ENCODE data around the gene ABCG1. TPM values are rescaled to one million over a fixed set of nuclear protein-coding genes. Genes with fewer than 3 reads are reported as not detected.

ABCG1 gene
- total and polyA plus RNA-seq, 2 of the 4 experiments (the other 2 are of a cell fraction): 0.19 to 0.36 TPM

GRCh38 chr21:42276076-42276475 is 57.1 kb downstream of the ABCG1 start:
- DNase-seq: no peak

More at GRCh38 chr21:42276076-42276475, 57.1 kb downstream of the ABCG1 start:
- H2BK20ac ChIP-seq (ENCODE audit: low read depth, low read length): no peak overlapping the region
- no peak overlapping the region for H4K8ac ChIP-seq (ENCODE audit: low read depth in 2 of 2, low read length in 2 of 2)
- no TSS peak for BruUV-seq (replicated peaks)
- intact Hi-C loops (cut with micrococcal nuclease): no loop called here
- no peak overlapping the region for H3K4me2 ChIP-seq (ENCODE audit: low read depth, low read length)
- peaks cover 8% of the 10 kb centered on the region; the same call in 1 of the 2 replicates for H3K4me1 ChIP-seq (ENCODE audit: control insufficient read depth, insufficient read depth, low read length)
- no peak overlapping the region for H2AK5ac ChIP-seq (ENCODE audit: low read depth, low read length)
- no peak overlapping the region for H3K23ac ChIP-seq (ENCODE audit: low read depth, low read length)
- TF ChIP-seq CEBPB (IDR thresholded peaks at IDR 0.05; ENCODE audit: low read depth, low read length) (no peak), RAD21 (IDR thresholded peaks at IDR 0.05; ENCODE audit: low read length) (no peak), MAZ (IDR thresholded peaks at IDR 0.05; ENCODE audit: borderline replicate concordance, low read depth, low read length) (no peak), POLR2A (IDR thresholded peaks at IDR 0.05; ENCODE audit: low read depth, low read length) (no peak), USF2 (IDR thresholded peaks at IDR 0.05; ENCODE audit: low read depth, low read length) (no peak), BHLHE40 (IDR thresholded peaks at IDR 0.05; ENCODE audit: low read depth, low read length) (no peak), FOS (IDR thresholded peaks at IDR 0.05; ENCODE audit: low read depth, low read length) (no peak), CTCF (conservative IDR thresholded peaks at IDR 0.05; ENCODE audit: low read depth, low read length) (no peak), CHD1 (IDR thresholded peaks at IDR 0.05; ENCODE audit: low read depth, low read length) (no peak), RFX5 (IDR thresholded peaks at IDR 0.05; ENCODE audit: low read depth, low read length) (no peak), ELK1 (IDR thresholded peaks at IDR 0.05; ENCODE audit: borderline replicate concordance, low read depth, low read length) (no peak), RCOR1 (IDR thresholded peaks at IDR 0.05; ENCODE audit: insufficient replicate concordance, low read length) (no peak), MAFK (IDR thresholded peaks at IDR 0.05; ENCODE audit: low read depth, low read length) (no peak), SMC3 (IDR thresholded peaks at IDR 0.05; ENCODE audit: low read depth, low read length) (no peak), MXI1 (IDR thresholded peaks at IDR 0.05; ENCODE audit: borderline replicate concordance, low read depth, low read length) (no peak), NFE2L2 (IDR thresholded peaks at IDR 0.05; ENCODE audit: low read depth, low read length) (no peak)
- no peak overlapping the region for H2BK120ac ChIP-seq (ENCODE audit: low read depth, low read length)
- no peak overlapping the region for H3K56ac ChIP-seq (ENCODE audit: extremely low read depth, insufficient read depth, low read length)
- no peaks in the 10 kb centered on the region for H3K9me3 ChIP-seq (ENCODE audit: control insufficient read depth, insufficient read depth, low read length)
- no peak overlapping the region for H3K9ac ChIP-seq (ENCODE audit: low read depth, low read length)
- no peak overlapping the region for H3K4me3 ChIP-seq (ENCODE audit: insufficient read depth, low read depth, low read length)
- no peak overlapping the region for H4K5ac ChIP-seq (ENCODE audit: low read depth, low read length)
- H4K20me1 ChIP-seq (ENCODE audit: insufficient read depth, low read length): no peaks in the 10 kb centered on the region
- in situ Hi-C loops (cut with MboI; ENCODE audit: low sequenced_read_pairs): no loop called here
- no peak overlapping the region for H3K27ac ChIP-seq (ENCODE audit: insufficient read depth, low read length)
- no peak for ATAC-seq (ENCODE audit: low read depth)
- ChIA-PET CTCF (no interaction called here), POLR2A (ENCODE audit: unreplicated experiment) (no interaction called here)
- peak overlapping the region; percentile 15 for H2AFZ ChIP-seq (replicated peaks; ENCODE audit: low read length, poor library complexity)
- H3K9me1 ChIP-seq (ENCODE audit: insufficient read depth, low read length): peaks cover 4% of the 10 kb centered on the region; the same call in 1 of the 2 replicates
- H4K91ac ChIP-seq (ENCODE audit: insufficient read depth, low read depth, low read length): no peak overlapping the region
- no peaks in the 10 kb centered on the region for H3K79me1 ChIP-seq (ENCODE audit: low read depth in 1 of 2, low read length in 2 of 2)
- H2BK5ac ChIP-seq (ENCODE audit: low read depth, low read length, poor library complexity, severe bottlenecking): no peak overlapping the region
- 71% methylated on average over 4 of the region's 13 CpGs; no CpG with 5 or more reads in 1 of the 2 experiments for WGBS, 2 experiments (ENCODE audit: extremely low coverage in 2 of 2, insufficient read length in 1 of 2)
- H2AK9ac ChIP-seq (replicated peaks; ENCODE audit: low read depth, low read length, poor library complexity): no peak overlapping the region
- no peak overlapping the region for H3K4ac ChIP-seq (ENCODE audit: low read depth, low read length)
- no peak overlapping the region for H3K18ac ChIP-seq (ENCODE audit: low read depth, low read length)
- no peak overlapping the region for H3K14ac ChIP-seq (replicated peaks; ENCODE audit: low read depth, low read length)
- H3K36me3 ChIP-seq (ENCODE audit: control insufficient read depth, insufficient read depth, low read length): peaks cover 16% of the 10 kb centered on the region; the same call in 1 of the 2 replicates
- dilution Hi-C loops (cut with HindIII; ENCODE audit: low sequenced_read_pairs, unreplicated experiment): no loop called here
- no peaks in the 10 kb centered on the region for H3K27me3 ChIP-seq (ENCODE audit: control insufficient read depth, insufficient read depth, low read length)
- no peak overlapping the region for H2BK15ac ChIP-seq (ENCODE audit: low read depth, low read length)
